LNCAP (cell line): ENCODE results near the gene ALKBH4.

Experiments
- CTCF ChIP-seq: fragments of 450-650 bp; IDR thresholded peaks from 2 replicates; pipeline ENCODE4 v1.5.1; 2017; ENCODE audit warnings: mild to moderate bottlenecking

ALKBH4 gene

GRCh38 chr7:102469972-102470825, 5.5 kb upstream of the ALKBH4 start:
- no peak for TF ChIP-seq CTCF

- TF ChIP-seq CTCF, result no peak
These were observed 4.8 kb upstream of the ALKBH4 start for GRCh38 chr7:102469351-102469971.

- TF ChIP-seq CTCF, result no peak
These were observed 4.1 kb upstream of the ALKBH4 start for GRCh38 chr7:102468478-102469350.

- TF ChIP-seq CTCF, result no peak
These were observed 3.2 kb upstream of the ALKBH4 start for GRCh38 chr7:102467581-102468477.

- TF ChIP-seq CTCF, result no peak
These were observed 1.4 kb upstream of the ALKBH4 start for GRCh38 chr7:102466097-102466496.

GRCh38 chr7:102463841-102464576, 654 bp downstream of the ALKBH4 start:
- no peak for TF ChIP-seq CTCF
